Measurements from ENCODE around the gene ARAP1.

Gene ARAP1

DNA sequence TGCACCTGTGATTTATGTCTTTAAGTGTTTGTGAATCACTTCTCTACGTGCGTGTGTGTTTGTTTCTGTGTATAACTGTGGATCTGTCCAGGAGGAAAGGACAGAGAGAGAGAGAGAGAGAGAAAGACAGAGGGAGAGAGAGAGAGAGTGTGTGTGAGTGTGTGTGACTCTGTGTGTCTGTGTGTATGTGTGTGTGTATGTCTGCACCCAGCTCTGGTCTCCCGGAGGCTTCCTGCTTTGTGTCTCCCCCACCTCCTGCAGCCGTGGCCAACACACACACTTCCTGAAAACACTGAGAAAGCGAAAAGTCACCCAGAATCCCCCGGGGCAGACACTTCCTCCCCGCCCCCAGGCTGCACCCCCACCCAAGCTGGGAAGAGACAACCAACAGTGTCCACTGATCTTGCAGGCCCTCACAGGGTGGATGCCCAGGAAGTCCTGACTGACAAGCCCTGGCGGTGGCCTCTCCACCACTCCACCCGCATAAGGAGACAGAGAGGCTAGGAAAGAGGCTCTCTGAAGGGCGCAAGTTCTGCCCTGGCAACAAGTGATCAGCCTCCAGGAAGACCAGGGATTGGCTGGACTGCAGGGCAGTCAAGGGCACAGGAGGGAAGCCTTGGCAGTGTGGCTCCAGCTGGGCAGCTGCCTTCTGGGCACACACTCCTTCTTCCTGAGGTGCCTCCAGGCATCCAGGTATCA, 30.0 kb downstream of the ARAP1 start:
- DNase-seq: peak; percentile 93 to 95 (median 94)

DNA sequence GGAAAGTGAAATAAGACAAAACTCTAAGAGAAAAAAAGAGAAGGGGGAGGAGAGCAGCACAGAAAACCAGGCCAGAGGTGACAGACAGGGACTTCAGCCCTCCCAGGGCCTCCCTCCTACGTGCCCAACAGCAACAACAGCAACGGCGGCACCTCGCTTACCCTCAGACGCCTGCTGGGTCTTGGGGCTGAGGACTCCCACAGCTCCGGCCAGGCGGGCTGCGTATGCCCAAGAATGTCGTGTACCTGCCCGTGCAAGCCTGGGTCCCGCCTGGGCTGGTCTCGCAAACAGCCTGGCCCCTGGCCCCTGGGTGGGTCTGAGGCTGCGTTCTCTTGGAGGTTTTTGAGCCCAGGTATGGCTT, 30.5 kb downstream of the ARAP1 start:
- DNase-seq: peak in 2 of 3 donors; percentile 30 to 49

DNA sequence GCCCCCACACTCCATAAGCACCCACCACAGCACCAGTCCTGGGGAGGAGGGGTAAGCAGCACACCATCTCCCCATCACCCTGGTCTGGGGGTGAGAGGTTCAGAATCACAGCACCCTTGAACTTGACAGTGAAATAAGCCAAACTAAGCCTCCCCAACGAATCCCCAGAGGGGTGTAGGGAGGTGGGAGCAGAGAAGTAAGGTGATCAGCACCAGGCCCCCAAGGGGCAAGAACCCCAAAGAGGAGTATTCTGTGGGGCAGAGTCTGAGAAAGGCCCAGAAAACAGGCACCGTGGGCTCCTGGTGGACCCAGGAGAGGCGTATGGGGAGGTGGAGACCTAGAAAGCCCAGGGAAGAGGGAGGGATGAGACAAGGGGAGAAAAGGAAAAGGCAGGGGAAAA, 30.9 kb downstream of the ARAP1 start:
- DNase-seq: no peak

DNA sequence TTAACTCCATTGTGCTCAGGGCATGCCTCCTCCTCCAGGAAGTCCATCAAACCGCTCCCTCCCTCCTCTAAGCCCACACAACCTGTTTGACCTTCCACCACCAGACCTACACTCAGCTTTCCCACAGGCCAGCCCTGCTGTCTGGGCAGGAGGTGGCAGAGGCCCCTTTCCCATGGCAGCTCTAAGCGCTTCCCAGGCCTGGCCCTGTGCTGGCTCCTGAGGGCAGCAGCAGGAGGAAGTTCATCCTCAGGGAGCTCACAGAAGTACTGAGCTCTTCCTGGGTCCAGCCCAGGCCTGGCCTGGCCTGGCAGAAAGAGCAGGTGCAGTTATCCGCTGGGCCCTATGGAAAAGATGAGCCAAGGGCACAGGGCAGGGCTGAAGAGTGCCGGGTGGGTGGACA, 31.4 kb downstream of the ARAP1 start:
- peak in 1 of 3 donors; percentile 30 for DNase-seq

DNA sequence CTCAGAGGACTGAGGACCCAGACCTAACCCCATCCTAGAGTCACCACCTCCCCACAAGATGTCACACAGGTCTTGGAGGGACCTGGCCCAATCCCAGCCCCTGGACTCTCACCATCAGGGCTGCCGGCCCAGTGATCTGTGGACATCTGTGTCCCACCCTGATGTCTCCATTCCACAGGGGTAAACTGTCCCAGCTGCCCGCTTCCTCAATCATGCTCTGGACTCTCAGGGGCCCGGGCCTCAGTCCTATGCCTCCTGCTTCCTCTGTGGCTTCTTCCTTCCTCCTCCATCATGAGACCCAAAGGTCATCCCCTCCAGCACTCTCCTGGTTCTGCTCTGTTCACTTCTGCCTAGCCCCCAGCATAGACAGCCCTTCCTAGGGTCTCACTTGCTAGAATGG, 32.2 kb downstream of the ARAP1 start:
- DNase-seq: peak; percentile 48 to 65 (median 62)

DNA sequence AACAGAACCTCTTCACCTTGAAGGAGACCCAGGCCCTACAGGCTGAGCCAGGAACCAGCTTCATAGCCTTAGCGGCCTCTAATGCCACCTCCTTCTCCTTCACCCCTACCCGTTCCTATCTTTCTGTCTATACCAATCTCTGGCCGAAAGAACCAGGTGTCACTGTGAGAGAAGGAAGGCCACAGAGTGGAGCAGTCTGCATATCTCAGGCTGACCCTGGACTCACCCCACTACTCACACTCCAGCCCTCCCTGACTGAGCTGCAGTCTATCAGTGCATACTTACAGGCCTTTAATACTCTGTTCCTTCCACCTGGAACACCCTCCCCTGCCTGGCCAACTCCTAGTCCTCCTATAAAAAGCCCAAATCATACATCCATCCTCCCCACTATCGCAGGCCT, 32.7 kb downstream of the ARAP1 start:
- no peak for DNase-seq

DNA sequence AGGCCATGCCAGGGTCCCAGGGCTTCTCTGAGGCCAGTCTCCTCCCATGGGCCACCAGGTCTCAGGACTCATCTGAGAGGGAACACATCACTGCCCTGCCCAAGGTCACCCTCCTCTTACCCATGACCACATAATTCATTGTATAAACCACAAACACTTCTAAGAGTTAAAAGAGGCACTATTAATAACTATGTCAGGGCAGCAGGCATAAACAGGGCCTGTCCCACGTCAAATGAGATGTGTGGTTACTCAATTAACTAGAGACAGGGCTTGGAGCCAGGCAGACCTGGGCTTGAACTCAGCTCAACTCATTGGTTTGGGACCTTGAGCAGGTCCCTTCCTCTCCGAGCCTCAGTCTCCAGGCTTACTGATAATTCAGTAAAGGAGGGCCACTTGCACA, 33.1 kb downstream of the ARAP1 start:
- DNase-seq: peak in 2 of 3 donors; percentile 34 to 63

DNA sequence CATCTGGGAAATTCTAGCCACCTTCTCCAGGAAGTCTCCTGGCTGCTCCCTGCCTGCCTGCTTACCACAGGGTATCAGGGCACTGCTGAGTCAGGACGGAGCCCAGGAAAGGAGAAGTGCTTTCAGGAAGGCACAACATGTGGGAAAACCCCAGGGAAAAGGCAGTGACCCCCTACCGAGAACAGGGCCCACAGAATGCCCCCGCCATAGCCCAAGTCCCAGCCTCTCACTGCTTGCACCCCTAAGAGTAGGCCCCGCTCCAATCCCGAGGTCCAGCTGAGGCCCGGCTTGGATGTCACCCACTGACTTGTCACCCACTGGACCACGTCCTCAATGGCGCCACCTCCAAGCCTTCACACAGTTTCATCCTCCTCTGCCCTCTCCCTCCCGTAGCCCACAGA, 34.1 kb downstream of the ARAP1 start:
- peak; percentile 85 to 93 (median 89) for DNase-seq

DNA sequence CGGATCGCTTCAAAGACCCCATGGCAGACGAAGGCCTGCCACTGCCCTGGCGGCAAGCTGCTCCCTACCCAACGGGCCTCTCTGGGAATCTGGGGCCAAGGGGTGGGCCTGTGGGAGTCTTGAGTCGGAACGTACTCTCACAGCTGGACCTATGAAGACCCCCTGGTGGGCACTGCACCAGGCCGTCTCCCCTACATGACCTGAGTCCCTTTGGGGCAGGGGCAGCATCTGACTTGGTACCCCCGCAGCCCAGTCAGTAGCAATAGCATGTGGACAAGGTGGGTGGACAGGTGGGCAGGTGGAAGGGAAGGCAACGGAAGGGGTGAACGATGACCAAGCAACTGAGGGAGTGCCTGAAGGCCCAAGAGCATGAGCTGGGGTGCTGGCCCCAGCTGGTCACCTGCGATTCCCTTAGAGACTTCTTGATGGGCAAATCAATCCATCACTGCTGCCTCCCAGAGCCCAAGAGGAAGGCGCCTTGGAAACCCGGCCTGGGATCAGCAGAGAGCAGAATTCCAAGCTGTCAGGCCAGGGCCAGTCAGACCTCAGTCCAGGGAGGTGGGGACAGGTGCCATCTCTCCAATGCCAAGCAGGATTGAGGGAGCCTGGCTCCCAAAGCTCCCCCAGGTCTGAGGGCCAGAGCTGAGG, 35.3 kb downstream of the ARAP1 start:
- no peak for DNase-seq

DNA sequence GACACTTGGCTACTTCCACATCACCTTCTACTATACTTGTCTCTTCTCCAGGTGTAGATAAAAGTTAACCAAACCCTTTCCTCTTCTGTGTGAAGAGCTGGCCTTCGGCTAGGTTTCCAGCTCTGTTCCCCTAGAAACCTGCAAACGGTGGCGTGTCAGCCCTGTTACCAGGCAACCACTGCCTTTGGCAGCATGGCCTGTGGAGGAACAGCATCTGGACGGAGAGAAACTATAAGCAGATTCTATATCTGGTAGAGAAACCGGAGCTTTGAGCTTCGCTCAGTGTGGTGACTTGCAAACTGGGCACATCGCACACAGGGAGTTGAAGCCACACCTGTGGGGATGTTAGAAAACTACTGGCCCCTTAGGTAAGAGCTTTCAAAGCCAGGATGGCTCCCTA, 35.9 kb downstream of the ARAP1 start:
- no peak for DNase-seq

DNA sequence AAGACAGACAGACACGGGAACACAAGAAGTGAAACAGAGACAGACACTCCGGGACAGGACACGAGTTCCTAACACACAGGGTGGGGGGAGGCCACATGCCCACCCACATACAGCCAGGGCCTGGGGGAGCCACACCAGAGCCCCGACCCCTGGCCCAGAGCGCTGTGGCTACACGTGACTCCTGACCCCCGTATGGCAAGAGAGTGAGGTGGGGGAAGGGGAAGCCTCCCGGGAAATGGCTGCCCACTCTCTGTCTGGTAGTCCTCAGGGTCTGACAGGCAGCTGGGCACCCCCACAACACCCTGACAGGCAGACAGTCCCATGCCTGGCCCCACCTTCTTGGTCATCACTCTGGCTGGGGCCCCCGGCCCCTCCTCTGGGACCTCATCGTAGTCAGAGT, 39.4 kb downstream of the ARAP1 start:
- peak in 1 of 3 donors; percentile 26 for DNase-seq

DNA sequence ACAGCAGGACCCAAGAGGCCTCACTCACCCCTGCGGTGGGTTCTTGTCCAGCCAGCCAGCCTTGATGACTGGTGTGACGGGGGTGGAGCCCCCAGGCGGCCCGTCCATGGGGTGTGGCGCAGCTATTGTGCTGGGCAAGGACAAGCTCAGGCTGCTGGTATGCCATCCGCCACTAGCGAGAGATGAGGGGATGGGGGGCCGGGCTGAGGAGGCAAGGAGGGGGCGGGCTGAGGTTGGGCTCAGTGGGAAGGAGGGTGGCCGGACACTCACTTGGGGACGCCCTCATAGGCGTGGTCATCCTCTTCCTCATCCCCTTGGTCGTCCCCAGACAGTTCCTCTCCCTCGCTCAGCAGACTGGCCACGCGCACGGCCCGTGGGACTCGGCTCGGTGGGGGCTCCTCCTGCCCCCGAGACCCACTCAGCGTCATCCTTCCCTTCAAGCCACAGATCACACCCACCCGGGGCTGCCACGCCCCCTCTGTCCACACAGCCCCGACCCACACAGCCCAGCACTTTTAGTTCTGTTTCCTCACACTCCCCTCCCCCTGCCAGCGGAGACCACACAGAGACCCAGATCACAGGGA, 39.9 kb downstream of the ARAP1 start:
- peak; percentile 79 to 90 (median 79) for DNase-seq

DNA sequence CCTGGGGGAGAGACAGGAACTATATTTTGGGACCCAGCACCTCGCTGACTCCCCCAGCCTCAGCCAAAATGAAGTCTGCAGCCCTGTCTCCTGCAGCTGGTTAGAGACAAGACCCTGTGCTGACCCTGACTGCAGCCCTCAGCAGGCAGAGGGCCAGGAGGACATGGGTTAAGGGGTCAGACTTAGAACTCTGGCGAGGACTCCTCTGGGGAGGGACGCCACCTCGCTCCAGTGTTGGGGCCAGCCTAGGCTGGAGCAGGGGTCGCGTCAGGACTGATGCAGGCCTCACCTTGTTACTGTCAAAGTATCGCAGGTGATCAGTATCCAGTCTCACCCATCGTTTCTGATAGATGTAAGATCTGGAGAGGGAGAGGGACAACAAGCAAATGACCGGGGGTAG, 41.1 kb downstream of the ARAP1 start:
- DNase-seq: no peak

DNA sequence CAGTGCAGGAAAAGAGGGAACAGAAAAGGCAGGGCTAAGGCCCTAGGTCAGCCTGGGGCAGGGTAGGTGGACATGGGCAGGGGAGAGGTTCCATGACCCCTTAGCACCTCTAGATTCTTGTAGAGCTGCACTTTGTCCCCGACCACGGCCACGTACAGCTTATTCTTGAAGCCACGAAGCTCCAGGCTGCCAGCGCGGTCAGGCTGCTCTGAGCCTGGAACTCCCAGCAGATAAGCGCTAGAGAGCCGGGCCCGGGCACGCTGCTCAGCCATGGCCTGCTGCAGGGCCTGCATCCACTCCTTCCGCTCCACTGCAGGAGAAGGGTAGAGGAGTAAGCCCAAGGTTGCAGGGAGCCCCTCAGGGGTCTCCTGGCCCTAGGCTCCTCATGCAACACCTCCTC, 41.9 kb downstream of the ARAP1 start:
- DNase-seq: no peak

DNA sequence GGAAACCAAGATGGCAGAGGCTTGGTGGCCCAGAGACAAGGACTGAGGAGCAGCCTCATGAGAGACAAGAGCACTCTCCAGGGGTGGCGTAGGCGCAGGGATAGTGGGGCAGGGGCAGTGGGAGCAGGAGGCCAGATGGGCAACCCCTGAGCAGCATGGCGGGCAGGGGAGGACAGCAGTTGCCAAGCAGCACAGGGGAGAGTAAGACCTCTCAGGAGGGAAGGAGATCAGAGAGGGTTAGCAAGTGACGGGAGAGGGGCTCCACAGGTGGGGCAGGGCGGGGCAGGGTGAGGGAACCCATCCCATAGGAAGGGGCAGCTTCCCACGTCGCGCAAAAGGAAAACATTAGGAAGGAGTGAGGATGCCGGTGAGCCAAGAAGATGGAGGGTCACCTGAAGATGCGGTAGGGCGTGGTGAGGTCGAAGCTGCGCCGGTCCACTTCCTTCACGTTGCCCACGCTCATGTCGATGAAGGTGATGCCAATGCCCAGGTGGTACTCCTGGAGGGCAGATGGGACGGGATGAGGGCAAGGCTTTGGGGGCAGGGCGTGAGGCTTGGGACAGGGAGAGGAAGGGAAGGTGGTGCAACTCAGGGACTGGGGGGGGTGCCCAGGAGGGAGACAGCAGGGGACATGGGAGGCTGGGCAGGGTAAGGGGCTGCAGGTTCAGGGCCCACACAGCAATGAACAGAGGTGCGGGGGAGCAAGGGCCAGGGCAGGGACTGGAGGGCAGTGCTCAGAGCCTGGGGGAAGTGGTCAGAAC, 42.5 kb downstream of the ARAP1 start:
- no peak for DNase-seq

DNA sequence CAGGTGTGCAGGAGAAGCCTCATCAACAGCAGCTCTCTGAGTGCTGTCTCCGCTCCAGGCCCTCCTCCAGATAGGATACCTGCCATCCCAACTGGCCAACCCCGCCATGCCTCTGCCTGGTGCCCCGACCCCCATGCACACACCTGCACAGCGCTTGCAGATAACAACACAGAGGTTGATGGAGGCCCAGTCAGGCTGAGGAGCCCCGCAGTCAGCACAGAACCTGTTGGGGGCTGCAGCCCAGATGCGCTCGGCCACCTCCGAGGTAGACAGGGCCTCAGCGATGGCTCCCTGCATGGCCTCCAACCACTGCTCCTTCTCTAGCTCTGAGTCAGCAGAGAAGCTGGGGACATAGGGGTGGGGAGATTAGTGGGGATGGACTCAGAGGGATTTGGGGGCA, 45.2 kb downstream of the ARAP1 start:
- DNase-seq: no peak

DNA sequence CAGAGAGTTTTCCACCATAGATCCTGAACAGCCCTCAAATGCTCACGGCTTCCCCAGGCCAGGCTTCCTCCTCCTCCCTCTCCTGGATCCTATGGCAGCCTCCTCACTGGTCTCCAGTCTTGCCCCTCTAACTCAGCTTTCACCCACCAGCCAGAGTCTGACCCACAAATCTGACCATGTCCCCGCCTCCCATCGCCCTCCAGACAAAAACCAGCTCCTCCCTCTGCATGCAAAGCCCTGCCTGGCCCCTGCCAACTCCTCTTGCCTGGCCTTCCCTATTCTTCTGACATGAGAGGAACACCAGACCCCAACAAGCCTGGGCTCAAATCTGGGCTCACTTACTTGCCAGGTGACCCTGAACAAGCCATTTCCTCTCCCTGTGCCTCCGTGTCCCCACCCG, 45.6 kb downstream of the ARAP1 start:
- DNase-seq: no peak

DNA sequence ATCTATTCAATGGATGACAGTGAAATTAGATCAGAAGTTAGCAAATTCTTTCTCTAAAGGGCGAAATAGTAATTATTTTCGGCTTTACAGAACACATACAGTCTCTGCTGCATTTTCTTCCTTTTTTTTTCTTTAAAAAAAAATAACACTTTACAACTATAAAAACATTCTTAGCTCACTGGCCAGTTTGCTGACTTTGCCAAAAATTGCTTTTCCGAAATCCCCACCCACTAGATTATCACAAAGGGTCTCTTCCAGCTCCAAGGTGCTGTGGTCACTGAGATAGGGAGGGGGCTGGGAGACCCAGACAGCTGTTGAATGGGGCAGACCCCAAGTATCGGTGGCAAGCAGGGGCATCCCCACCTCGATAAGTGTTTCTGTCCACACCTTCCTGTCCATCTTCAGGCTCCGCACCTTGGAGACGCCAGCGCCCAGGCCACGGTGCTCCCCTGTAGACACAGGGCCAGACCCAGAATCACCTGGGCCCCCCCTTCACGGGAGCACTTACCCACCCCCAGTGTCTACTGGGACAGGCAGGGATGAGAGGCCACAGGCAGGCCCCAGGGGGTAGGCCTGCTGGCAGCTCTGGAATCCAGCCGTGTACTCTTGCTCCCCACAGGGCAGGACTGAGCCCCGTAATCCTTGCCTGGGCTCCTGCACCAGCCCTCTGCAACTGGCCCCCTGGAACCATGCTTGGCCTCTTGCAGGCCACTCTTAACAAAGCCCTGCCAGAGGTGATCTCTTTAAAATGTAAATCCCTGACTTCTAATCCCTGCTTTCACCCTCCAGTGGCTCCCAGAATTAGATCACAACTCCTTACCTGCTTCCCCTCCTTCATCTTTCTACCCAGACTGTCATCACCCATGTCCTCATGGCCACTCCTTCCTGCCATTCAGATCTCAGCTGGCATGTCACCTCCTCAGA, 46.5 kb downstream of the ARAP1 start:
- no peak for DNase-seq

DNA sequence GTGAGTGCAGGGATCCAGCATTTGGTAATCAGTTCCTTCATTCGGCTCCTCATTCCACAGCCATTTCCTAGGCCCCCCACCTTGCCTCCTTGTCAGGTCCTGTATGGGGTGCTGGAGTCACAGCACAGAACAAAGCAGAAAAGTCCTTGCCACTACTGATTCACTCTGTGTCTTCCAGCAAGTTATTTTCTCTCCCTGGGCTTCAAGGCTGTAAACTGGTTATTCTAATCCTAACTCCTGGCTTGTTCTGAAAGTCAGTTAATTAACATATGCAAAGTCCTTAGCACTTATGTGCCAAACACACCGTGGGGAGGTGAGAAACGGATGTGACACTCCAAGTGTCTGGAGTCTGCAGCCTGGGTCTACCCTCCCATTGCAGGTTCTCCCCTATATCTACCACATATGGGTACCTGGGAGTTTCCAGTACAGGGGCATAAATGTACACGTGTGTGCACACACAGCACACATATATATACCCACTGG, 47.4 kb downstream of the ARAP1 start:
- DNase-seq: no peak

DNA sequence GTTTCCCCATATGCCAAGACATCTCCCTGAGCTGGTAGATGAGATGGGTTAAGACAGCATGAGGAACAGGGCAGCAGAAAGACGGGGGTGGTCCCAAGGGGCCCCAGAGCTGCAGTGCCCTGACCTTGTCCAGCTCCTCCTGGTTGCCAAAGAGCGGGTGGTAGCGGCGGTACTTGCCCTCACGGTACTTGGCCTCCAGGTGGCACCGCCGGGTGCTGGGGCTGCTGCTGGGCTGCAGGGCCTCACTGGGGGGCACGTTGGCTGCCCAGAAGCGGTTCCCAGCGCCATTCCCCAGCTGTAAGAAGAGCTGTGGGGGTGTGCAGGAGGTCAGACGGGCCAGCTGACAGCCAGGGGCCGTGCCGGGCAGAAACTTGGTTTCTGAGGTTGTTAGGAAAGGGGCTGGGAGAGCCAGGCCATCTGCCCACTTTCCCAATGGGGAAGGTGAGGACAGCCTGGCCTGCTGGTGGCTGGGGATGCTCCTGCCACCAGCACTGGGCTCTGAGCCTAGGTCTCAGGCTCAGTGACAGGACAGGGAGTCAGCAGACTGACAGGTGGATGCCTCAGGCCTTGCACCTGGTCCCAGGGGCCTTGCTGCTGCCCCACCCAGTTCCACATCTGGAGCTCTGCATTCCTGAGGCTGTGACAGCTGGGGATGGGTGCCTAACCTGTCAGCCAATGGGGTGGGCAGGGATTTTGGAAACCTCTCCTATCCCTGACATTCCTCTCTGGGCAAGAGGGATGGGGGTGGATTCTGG, 48.0 kb downstream of the ARAP1 start:
- no peak for DNase-seq

DNA sequence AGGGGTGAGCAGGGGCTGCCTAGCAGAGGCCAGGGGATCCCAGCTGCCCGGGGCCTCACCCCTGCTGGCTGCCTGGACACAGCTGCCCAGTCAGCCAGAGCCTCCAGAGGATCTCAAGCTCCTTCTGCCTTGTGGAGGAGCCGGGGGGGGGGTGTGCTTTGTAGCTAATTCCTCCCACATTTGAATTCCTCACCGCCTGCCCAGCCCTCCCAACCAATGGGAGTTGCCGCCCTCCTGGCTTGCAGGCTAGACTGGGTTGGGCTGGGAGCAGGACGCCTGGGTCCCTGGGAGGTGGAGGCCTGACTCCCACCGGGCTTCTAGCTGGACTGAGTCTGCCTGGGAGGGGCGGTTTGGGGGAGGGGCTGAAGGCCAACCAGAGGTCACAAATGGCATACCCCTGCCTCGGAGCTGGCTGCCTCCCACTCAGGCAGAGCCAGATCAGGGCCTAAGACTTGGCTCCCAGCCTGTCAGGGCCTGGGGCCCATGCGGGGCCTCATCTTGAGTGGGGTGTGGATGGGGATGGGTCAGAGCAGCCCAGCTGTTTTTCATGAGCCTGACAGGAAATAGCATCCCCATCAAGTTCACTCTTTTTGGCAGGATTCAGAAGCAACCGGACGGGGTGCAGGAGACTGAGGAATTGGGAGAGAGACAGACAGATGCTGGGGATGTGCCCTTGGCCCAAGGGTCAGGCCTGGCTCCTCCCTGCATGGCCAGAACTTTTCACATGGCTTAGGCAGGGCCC, 48.8 kb downstream of the ARAP1 start:
- DNase-seq: no peak

Data from suppressor macrophage treated with lipopolysaccharide for 1 hour (primary cell).